Body of pancreas (tissue), 4 donors: Measurements from ENCODE around the gene CHCHD3.

Experiments used
- POLR2A ChIP-seq, 3 donors: fragments of 450-650 bp; IDR thresholded peaks; one replicate each; pipeline ENCODE4 v1.6.1; 2016; ENCODE audit warnings: antibody characterized with exemption in 3 of 3, mild to moderate bottlenecking in 2 of 3
- TF ChIP-seq, protein P1 (sequence below), 7 experiments: fragments of 450-650 bp in 4 of 7; fragments of 200-600 bp in 3 of 7; sonication (generic) in 3 of 7; IDR thresholded peaks; one replicate each; pipeline ENCODE4 v1.5.1; 2016 to 2019; ENCODE audit warnings: antibody characterized with exemption in 7 of 7

DNA sequence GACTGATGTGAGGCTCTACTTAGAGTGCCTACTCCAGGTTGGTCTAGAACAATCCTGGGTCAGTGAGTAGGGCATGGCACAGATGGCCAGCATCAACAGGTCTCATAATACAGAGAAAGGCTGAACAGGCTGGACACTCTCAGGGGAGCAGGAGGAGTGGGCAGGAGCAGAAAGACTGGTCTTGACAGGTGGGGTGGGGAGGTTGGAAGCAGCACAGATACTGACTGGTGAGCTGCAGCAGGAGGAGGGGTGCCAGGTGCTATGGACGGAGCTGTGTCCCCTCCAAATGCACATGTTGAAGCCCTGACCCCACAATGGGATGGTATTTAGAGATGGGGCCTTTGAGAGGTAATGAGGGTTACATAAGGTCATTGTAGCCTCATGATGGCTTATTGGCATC lies 315.2 kb downstream of the CHCHD3 start:
- TF ChIP-seq, protein P1, sequence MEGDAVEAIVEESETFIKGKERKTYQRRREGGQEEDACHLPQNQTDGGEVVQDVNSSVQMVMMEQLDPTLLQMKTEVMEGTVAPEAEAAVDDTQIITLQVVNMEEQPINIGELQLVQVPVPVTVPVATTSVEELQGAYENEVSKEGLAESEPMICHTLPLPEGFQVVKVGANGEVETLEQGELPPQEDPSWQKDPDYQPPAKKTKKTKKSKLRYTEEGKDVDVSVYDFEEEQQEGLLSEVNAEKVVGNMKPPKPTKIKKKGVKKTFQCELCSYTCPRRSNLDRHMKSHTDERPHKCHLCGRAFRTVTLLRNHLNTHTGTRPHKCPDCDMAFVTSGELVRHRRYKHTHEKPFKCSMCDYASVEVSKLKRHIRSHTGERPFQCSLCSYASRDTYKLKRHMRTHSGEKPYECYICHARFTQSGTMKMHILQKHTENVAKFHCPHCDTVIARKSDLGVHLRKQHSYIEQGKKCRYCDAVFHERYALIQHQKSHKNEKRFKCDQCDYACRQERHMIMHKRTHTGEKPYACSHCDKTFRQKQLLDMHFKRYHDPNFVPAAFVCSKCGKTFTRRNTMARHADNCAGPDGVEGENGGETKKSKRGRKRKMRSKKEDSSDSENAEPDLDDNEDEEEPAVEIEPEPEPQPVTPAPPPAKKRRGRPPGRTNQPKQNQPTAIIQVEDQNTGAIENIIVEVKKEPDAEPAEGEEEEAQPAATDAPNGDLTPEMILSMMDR (IDR thresholded peaks at IDR 0.05), result no peak
- no peak for TF ChIP-seq POLR2A (IDR thresholded peaks at IDR 0.05)
